GM23338 (cell line): Measurements from ENCODE around the gene KIAA1614. TPM values are rescaled to one million over a fixed set of nuclear protein-coding genes. Genes with fewer than 3 reads are reported as not detected.

Experiments
- ATAC-seq: fragments of 200-7000 bp; cut with Tn5 transposase; 3 replicates; pipeline ENCODE4 v1.9.1; 2020
- DNase-seq: peaks from one replicate; pipeline ENCODE4 v3.0.0-alpha.2; 2015; ENCODE audit warnings: low spot score
- H2AFZ ChIP-seq: fragments of 200-600 bp; sonication (generic); 2 replicates; pipeline ENCODE4 v1.8.0; 2016; ENCODE audit warnings: antibody characterized with exemption, mild to moderate bottlenecking, moderate library complexity
- H3F3A ChIP-seq: fragments of 200-600 bp; sonication (generic); replicated peaks from 2 replicates; pipeline ENCODE4 v1.8.0; 2017; ENCODE audit warnings: antibody characterized with exemption, mixed run types, low read depth
- H3K27ac ChIP-seq: fragments of 200-600 bp; sonication (generic); 2 replicates; pipeline ENCODE4 v1.6.1; 2016; ENCODE audit warnings: low read depth
- H3K27me3 ChIP-seq: fragments of 200-600 bp; sonication (generic); 2 replicates; pipeline ENCODE4 v1.8.0; 2016; ENCODE audit warnings: mild to moderate bottlenecking, mixed run types, moderate library complexity; ENCODE audit not compliant: insufficient read depth
- H3K36me3 ChIP-seq: fragments of 200-600 bp; sonication (generic); 2 replicates; pipeline ENCODE4 v1.8.0; 2016; ENCODE audit warnings: mild to moderate bottlenecking; ENCODE audit not compliant: insufficient read depth
- H3K4me1 ChIP-seq: fragments of 200-600 bp; sonication (generic); 2 replicates; pipeline ENCODE4 v1.8.0; 2016; ENCODE audit warnings: mild to moderate bottlenecking, moderate library complexity; ENCODE audit not compliant: insufficient read depth
- H3K4me2 ChIP-seq: fragments of 200-600 bp; sonication (generic); 2 replicates; pipeline ENCODE4 v1.7.1; 2017; ENCODE audit warnings: mixed run types
- H3K4me3 ChIP-seq: fragments of 200-600 bp; sonication (generic); 2 replicates; pipeline ENCODE4 v1.6.1; 2016; ENCODE audit warnings: mixed run types
- H3K79me2 ChIP-seq: fragments of 200-600 bp; sonication (generic); replicated peaks from 2 replicates; pipeline ENCODE4 v1.8.0; 2017; ENCODE audit warnings: mild to moderate bottlenecking; ENCODE audit not compliant: insufficient read depth
- H3K9me2 ChIP-seq: fragments of 200-600 bp; sonication (generic); 2 replicates; pipeline ENCODE4 v1.8.0; 2017; ENCODE audit not compliant: insufficient read depth
- H4K20me1 ChIP-seq: fragments of 200-600 bp; sonication (generic); replicated peaks from 2 replicates; pipeline ENCODE4 v1.8.0; 2017; ENCODE audit warnings: mild to moderate bottlenecking; ENCODE audit not compliant: insufficient read depth
- H3K27ac Mint-ChIP-seq: 2 replicates; pipeline ENCODE4 v1.8.0; 2020; ENCODE audit warnings: inconsistent platforms, mild to moderate bottlenecking, moderate library complexity, mixed read lengths
- H3K27me3 Mint-ChIP-seq: 3 replicates; pipeline ENCODE4 v1.8.0; 2022; ENCODE audit warnings: low read depth, mild to moderate bottlenecking, moderate library complexity, mixed read lengths, inconsistent platforms; ENCODE audit not compliant: insufficient read depth, poor library complexity
- H3K36me3 Mint-ChIP-seq: 3 replicates; pipeline ENCODE4 v1.8.0; 2021; ENCODE audit warnings: low read depth, mild to moderate bottlenecking, inconsistent platforms, moderate library complexity, mixed read lengths
- H3K4me1 Mint-ChIP-seq: 3 replicates; pipeline ENCODE4 v1.8.0; 2020; ENCODE audit warnings: mild to moderate bottlenecking, inconsistent platforms, mixed read lengths
- H3K4me3 Mint-ChIP-seq: 3 replicates; pipeline ENCODE4 v1.8.0; 2021; ENCODE audit warnings: moderate library complexity, mild to moderate bottlenecking, inconsistent platforms, mixed read lengths
- H3K9me3 Mint-ChIP-seq: 3 replicates; pipeline ENCODE4 v1.8.0; 2020; ENCODE audit warnings: moderate library complexity, mild to moderate bottlenecking, inconsistent platforms, mixed read lengths
- CREB1 ChIP-seq: fragments of 250-450 bp; sonication (Bioruptor Pico); IDR thresholded peaks from 2 replicates; pipeline ENCODE4 v1.5.0; 2020; ENCODE audit warnings: low read depth, mild to moderate bottlenecking, moderate library complexity
- CTCF ChIP-seq, 2 experiments: fragments of 200-600 bp in 1 of 2; sonication (generic) in 1 of 2; conservative IDR thresholded peaks; 2 replicates each; pipeline versions ENCODE4 v1.5.1 to v1.6.1; 2016 to 2017; ENCODE audit warnings: antibody characterized with exemption in 2 of 2, low read depth in 2 of 2, mild to moderate bottlenecking in 2 of 2, moderate library complexity in 1 of 2
- ETS1 ChIP-seq: IDR thresholded peaks from 2 replicates; pipeline ENCODE4 v1.6.1; 2016; ENCODE audit warnings: antibody characterized with exemption
- EZH2 ChIP-seq: fragments of 200-600 bp; sonication (generic); IDR thresholded peaks from one replicate; pipeline ENCODE4 v1.8.0; 2017; ENCODE audit warnings: antibody characterized with exemption, mild to moderate bottlenecking, low read depth; ENCODE audit not compliant: unreplicated experiment
- EZH2phosphoT487 ChIP-seq: fragments of 200-600 bp; sonication (generic); IDR thresholded peaks from one replicate; pipeline ENCODE4 v1.8.1; 2018; ENCODE audit warnings: antibody characterized with exemption; ENCODE audit not compliant: unreplicated experiment
- JUNB ChIP-seq: IDR thresholded peaks from one replicate; pipeline ENCODE4 v1.6.1; 2016; ENCODE audit warnings: antibody characterized with exemption; ENCODE audit not compliant: unreplicated experiment
- NANOG ChIP-seq: IDR thresholded peaks from 2 replicates; pipeline ENCODE4 v1.6.1; 2016; ENCODE audit warnings: antibody characterized with exemption, borderline replicate concordance
- POLR2AphosphoS5 ChIP-seq: IDR thresholded peaks from 2 replicates; pipeline ENCODE4 v1.6.1; 2016; ENCODE audit warnings: antibody characterized with exemption, low read depth
- REST ChIP-seq: IDR thresholded peaks from one replicate; pipeline ENCODE4 v1.6.1; 2018; ENCODE audit warnings: antibody characterized with exemption; ENCODE audit not compliant: unreplicated experiment
- STAT1 ChIP-seq: IDR thresholded peaks from one replicate; pipeline ENCODE4 v1.6.1; 2016; ENCODE audit warnings: antibody characterized with exemption; ENCODE audit not compliant: unreplicated experiment
- ZNF114 ChIP-seq: fragments of 250-450 bp; sonication (Bioruptor Pico); IDR thresholded peaks from 2 replicates; pipeline ENCODE4 v1.5.0; 2020; ENCODE audit warnings: mild to moderate bottlenecking, moderate library complexity
- ZNF331 ChIP-seq: fragments of 250-450 bp; sonication (Bioruptor Pico); IDR thresholded peaks from 2 replicates; pipeline ENCODE4 v1.5.0; 2020; ENCODE audit warnings: low read depth, mild to moderate bottlenecking, moderate library complexity
- polyA plus RNA-seq: library from polyadenylated mRNA; unstranded; fragments of >200 nt; fragmentation: Nextera tagmentation; extraction: Ambion mirVana; gene quantifications from 2 replicates; pipeline ENCODE4 v1.2.1, GENCODE V29; 2016
- total RNA-seq: library from RNA; depleted of rRNA; stranded (reverse); fragments of >200 nt; shearing (Covaris generic); gene quantifications from 2 replicates; pipeline ENCODE4 v1.2.3, GENCODE V29; 2014

KIAA1614 gene
- total and polyA plus RNA-seq, 2 experiments from 2014 or later: 1.1 to 1.8 TPM

- TF ChIP-seq POLR2AphosphoS5: no peak
- TF ChIP-seq EZH2: no peak
- no peak for TF ChIP-seq JUNB
- TF ChIP-seq CREB1: no peak
- no peak for TF ChIP-seq NANOG
- TF ChIP-seq STAT1: no peak
- TF ChIP-seq EZH2phosphoT487: no peak
- TF ChIP-seq ZNF114 (CRISPR knock-in tag): no peak
- TF ChIP-seq ZNF331 (CRISPR knock-in tag): no peak
- TF ChIP-seq REST: no peak
- no peak for TF ChIP-seq CTCF (conservative IDR thresholded peaks at IDR 0.05; ENCODE audit: low read depth in 2 of 2)
- TF ChIP-seq ETS1: no peak
- DNase-seq (no peak), ATAC-seq (no peak)
- no peaks in the 10 kb centered on the region for H3K36me3 Mint-ChIP-seq
- no peaks in the 10 kb centered on the region for H3F3A ChIP-seq
- no peak overlapping the region for H3K4me3 Mint-ChIP-seq
- no peak overlapping the region for H3K27ac ChIP-seq
- no peaks in the 10 kb centered on the region for H3K36me3 ChIP-seq
- H3K4me2 ChIP-seq: no peak overlapping the region
- no peaks in the 10 kb centered on the region for H3K79me2 ChIP-seq
- no peak overlapping the region for H2AFZ ChIP-seq
- no peaks in the 10 kb centered on the region for H4K20me1 ChIP-seq
- H3K4me1 ChIP-seq: peaks cover 34% of the 10 kb centered on the region
- H3K27me3 Mint-ChIP-seq: peaks cover 6% of the 10 kb centered on the region
- peaks cover 59% of the 10 kb centered on the region for H3K4me1 Mint-ChIP-seq
- H3K27ac Mint-ChIP-seq: no peak overlapping the region
- peaks cover 6% of the 10 kb centered on the region; the same call in 1 of the 2 replicates for H3K9me2 ChIP-seq
- no peaks in the 10 kb centered on the region; the same call in 2 of the 3 replicates for H3K9me3 Mint-ChIP-seq
- H3K4me3 ChIP-seq: no peak overlapping the region
- H3K27me3 ChIP-seq: no peaks in the 10 kb centered on the region
Observed at GRCh38 chr1:180927348-180927747, 14.7 kb downstream of the KIAA1614 start.
